Esophagus (tissue), 2 donors: ENCODE data around the gene PAGE5. TPM values are rescaled to one million over a fixed set of nuclear protein-coding genes. Genes with fewer than 3 reads are reported as not detected.

Source experiments
- H3K27ac ChIP-seq, 2 donors: one replicate each; pipeline ENCODE4 v1.5.1; 2013; ENCODE audit warnings: low read depth in 2 of 2, mild to moderate bottlenecking in 2 of 2, inconsistent platforms in 1 of 2, low read length in 1 of 2, moderate library complexity in 1 of 2
- H3K27me3 ChIP-seq, 2 donors: one replicate each; pipeline ENCODE4 v1.6.1; 2013; ENCODE audit warnings: low read length in 2 of 2, control low read depth in 1 of 2, mild to moderate bottlenecking in 1 of 2; ENCODE audit not compliant: insufficient read depth in 2 of 2, control insufficient read depth in 1 of 2
- H3K36me3 ChIP-seq, 2 donors: one replicate each; pipeline ENCODE4 v1.6.1; 2013; ENCODE audit warnings: low read length in 1 of 2; ENCODE audit not compliant: control insufficient read depth in 2 of 2, insufficient read depth in 2 of 2
- H3K4me1 ChIP-seq, 2 donors: one replicate each; pipeline ENCODE4 v1.6.1; 2013; ENCODE audit warnings: low read length in 1 of 2; ENCODE audit not compliant: control insufficient read depth in 2 of 2, insufficient read depth in 2 of 2
- H3K4me3 ChIP-seq, 2 donors: one replicate each; pipeline ENCODE4 v1.5.1; 2013; ENCODE audit warnings: low read length in 2 of 2, mild to moderate bottlenecking in 2 of 2, low read depth in 1 of 2, moderate library complexity in 1 of 2
- H3K9me3 ChIP-seq, 2 donors: one replicate each; pipeline ENCODE4 v1.6.1; 2013; ENCODE audit warnings: mild to moderate bottlenecking in 2 of 2, low read depth in 1 of 2, low read length in 1 of 2, moderate library complexity in 1 of 2; ENCODE audit not compliant: control insufficient read depth in 2 of 2, insufficient read depth in 1 of 2
- WGBS, 2 donors: extraction: QIAGEN DNeasy Blood & Tissue Kit; methylation state at CpG; one replicate each; pipeline ENCODE4 v1.1.7; 2013; 5-methylcytosine and 5-hydroxymethylcytosine counted together
- polyA plus RNA-seq, 2 donors: library from polyadenylated mRNA; stranded (reverse); fragments of 200-250 nt; gene quantifications; one replicate each; pipeline ENCODE4 v1.2.3, GENCODE V29; 2013
- donor health status: healthy with polysubstance abuse.
- donor health status: Bipolar disorder and iron deficiency.

Gene PAGE5
- polyA plus RNA-seq, 2 donors: not detected

DNA sequence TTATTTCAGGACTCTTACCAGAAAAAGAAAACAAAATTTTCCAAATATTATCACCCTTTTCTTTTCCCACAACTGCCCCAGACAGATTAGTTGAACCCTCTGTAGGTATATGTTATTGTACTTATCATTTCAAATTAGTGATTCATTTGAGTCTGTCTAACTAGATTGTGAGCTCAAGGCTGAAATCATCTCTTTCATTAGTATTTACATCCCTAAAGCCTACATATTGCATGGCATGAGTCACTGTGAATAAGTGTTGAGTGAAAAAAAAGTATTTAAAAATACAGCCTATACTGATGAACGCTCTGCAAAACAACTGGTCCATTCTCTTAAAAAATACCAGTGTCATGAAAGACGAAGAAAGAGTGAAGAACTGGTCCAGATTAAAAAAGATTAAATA is 40.7 kb downstream of the PAGE5 start:
- Histone ChIP-seq H3K9me3 (no peaks in the 10 kb centered on the region), H3K27ac (no peak overlapping the region), H3K4me1 (no peaks in the 10 kb centered on the region), H3K4me3 (no peak overlapping the region), H3K36me3 (no peaks in the 10 kb centered on the region), H3K27me3 (no peaks in the 10 kb centered on the region)
- 51 to 71% methylated on average over 2 of the region's 2 CpGs for WGBS, 2 donors

- H3K9me3 ChIP-seq: no peaks in the 10 kb centered on the region
- no peak within 1 kb of the TSS for H3K4me3 ChIP-seq
- peaks cover 0 to 2% of the 10 kb centered on the region in 2 donors for H3K27me3 ChIP-seq
- H3K27ac ChIP-seq: no peak within 1 kb of the TSS
- WGBS, 2 donors: 84 to 92% methylated on average over 5 of the region's 5 CpGs
- no peaks in the 10 kb centered on the region for H3K4me1 ChIP-seq
- H3K36me3 ChIP-seq: no peaks in the 10 kb centered on the region
These were observed 44.7 kb downstream of the PAGE5 start, which contains the start of gene PAGE3 for GRCh38 chrX:55264816-55265215. Gene PAGE3 (minus strand): TSS chrX:55264916. CDS start chrX:55263903, 1,013 bp downstream.

Other genes with a start within 250 kb of the PAGE5 start
- under 1 TPM; 0.11 to 0.26 TPM for gene PFKFB1, start 226.2 kb upstream of the PAGE5 start, polyA plus RNA-seq
- 10 to 100 TPM in 1 of 2 donors, 1 to 10 TPM in 1; 6.6 to 14.3 TPM for gene APEX2, start 220.0 kb upstream of the PAGE5 start, polyA plus RNA-seq
- gene ALAS2, start 189.4 kb upstream of the PAGE5 start, polyA plus RNA-seq: not detected
- under 1 TPM in 1 of 2 donors, not detected in 1; 0.49 TPM for gene PAGE2B, start 145.3 kb upstream of the PAGE5 start, polyA plus RNA-seq
- not detected for gene PAGE2, start 131.3 kb upstream of the PAGE5 start, polyA plus RNA-seq
- not detected for gene PAGE3, start 44.6 kb downstream of the PAGE5 start, polyA plus RNA-seq
- 1 to 10 TPM; 3.7 to 5.6 TPM for gene MAGEH1, start 231.8 kb downstream of the PAGE5 start, polyA plus RNA-seq